IPS-18c (cell line): ENCODE measurements around the gene SLC4A8.
"Not testable (repeated sequence)": the region's sequence is repeated elsewhere in the genome, so short reads cannot be mapped to it uniquely, and the experiment has no call there.

Experiments
- H3K4me3 ChIP-seq: 2 replicates; pipeline ENCODE4 v1.7.0; 2013; ENCODE audit warnings: low read depth, mild to moderate bottlenecking, low read length, moderate library complexity; ENCODE audit not compliant: insufficient read depth
- H3K9me3 ChIP-seq: one replicate; pipeline ENCODE4 v1.6.1; 2013; ENCODE audit warnings: mild to moderate bottlenecking, low read length, moderate library complexity; ENCODE audit not compliant: control insufficient read depth, insufficient read depth

Gene SLC4A8

GRCh38 chr12:51496895-51497294 is 72.3 kb downstream of the SLC4A8 start:
- H3K9me3 ChIP-seq = no peaks in the 10 kb centered on the region
- H3K4me3 ChIP-seq = no peak overlapping the region

GRCh38 chr12:51504851-51505250 is 80.2 kb downstream of the SLC4A8 start:
- no peak overlapping the region for H3K4me3 ChIP-seq
- H3K9me3 ChIP-seq = no peaks in the 10 kb centered on the region

GRCh38 chr12:51505360-51506105 is 80.9 kb downstream of the SLC4A8 start:
- Histone ChIP-seq H3K4me3 (no peak overlapping the region), H3K9me3 (no peaks in the 10 kb centered on the region)

- H3K9me3 ChIP-seq = no peaks in the 10 kb centered on the region
- no peak overlapping the region for H3K4me3 ChIP-seq
Observed at GRCh38 chr12:51507178-51507577, 82.5 kb downstream of the SLC4A8 start.

- Histone ChIP-seq H3K9me3 (no peaks in the 10 kb centered on the region), H3K4me3 (no peak overlapping the region)
Observed at GRCh38 chr12:51508285-51508684, 83.7 kb downstream of the SLC4A8 start.

GRCh38 chr12:51511546-51512260 is 87.1 kb downstream of the SLC4A8 start:
- H3K9me3 ChIP-seq = no peaks in the 10 kb centered on the region
- no peak overlapping the region for H3K4me3 ChIP-seq

GRCh38 chr12:51512438-51512837 is 87.8 kb downstream of the SLC4A8 start:
- Histone ChIP-seq H3K4me3 (no peak overlapping the region), H3K9me3 (no peaks in the 10 kb centered on the region)

- H3K9me3 ChIP-seq, H3K4me3 ChIP-seq: not testable (repeated sequence)
Observed at GRCh38 chr12:51515037-51515436, 90.4 kb downstream of the SLC4A8 start.

- no peak overlapping the region for H3K4me3 ChIP-seq
- no peaks in the 10 kb centered on the region for H3K9me3 ChIP-seq
Observed at GRCh38 chr12:51517316-51517715, 92.7 kb downstream of the SLC4A8 start.

GRCh38 chr12:51517800-51518199 is 93.2 kb downstream of the SLC4A8 start:
- Histone ChIP-seq H3K4me3 (no peak overlapping the region), H3K9me3 (no peaks in the 10 kb centered on the region)

GRCh38 chr12:51519755-51520154 is 95.1 kb downstream of the SLC4A8 start:
- Histone ChIP-seq H3K9me3 (no peaks in the 10 kb centered on the region), H3K4me3 (no peak overlapping the region)

GRCh38 chr12:51520576-51521325 is 96.1 kb downstream of the SLC4A8 start:
- no peak overlapping the region for H3K4me3 ChIP-seq

GRCh38 chr12:51521554-51522276 is 97.1 kb downstream of the SLC4A8 start:
- H3K9me3 ChIP-seq = no peaks in the 10 kb centered on the region
- H3K4me3 ChIP-seq = no peak overlapping the region

More at GRCh38 chr12:51520576-51521325, 96.1 kb downstream of the SLC4A8 start:
- no peaks in the 10 kb centered on the region for H3K9me3 ChIP-seq

- no peaks in the 10 kb centered on the region for H3K9me3 ChIP-seq
- no peak overlapping the region for H3K4me3 ChIP-seq
Observed at GRCh38 chr12:51522696-51523095, 98.1 kb downstream of the SLC4A8 start.

GRCh38 chr12:51524386-51524901 is 99.8 kb downstream of the SLC4A8 start:
- Histone ChIP-seq H3K4me3 (no peak overlapping the region), H3K9me3 (no peaks in the 10 kb centered on the region)

- no peaks in the 10 kb centered on the region for H3K9me3 ChIP-seq
- H3K4me3 ChIP-seq = no peak overlapping the region
Observed at GRCh38 chr12:51525518-51525917, 100.9 kb downstream of the SLC4A8 start.

- no peak overlapping the region for H3K4me3 ChIP-seq
- no peaks in the 10 kb centered on the region for H3K9me3 ChIP-seq
Observed at GRCh38 chr12:51527966-51528365, 103.3 kb downstream of the SLC4A8 start.
